ENCODE results near the gene APOB.
"Not testable (repeated sequence)": the region's sequence is repeated elsewhere in the genome, so short reads cannot be mapped to it uniquely, and the experiment has no call there.

Gene APOB

GRCh38 chr2:21030983-21031968 lies 12.6 kb downstream of the APOB start:
- Mint-ChIP-seq H3K27ac (no peak overlapping the region), H3K36me3 (ENCODE audit: low read depth) (no peaks in the 10 kb centered on the region), H3K27me3 (peaks cover 17% of the 10 kb centered on the region), H3K4me1 (ENCODE audit: low read depth) (no peaks in the 10 kb centered on the region), H3K4me3 (no peak overlapping the region), H3K9me3 (no peaks in the 10 kb centered on the region)

- Mint-ChIP-seq H3K27ac (no peak overlapping the region), H3K9me3 (no peaks in the 10 kb centered on the region), H3K4me1 (ENCODE audit: low read depth) (no peaks in the 10 kb centered on the region), H3K4me3 (no peak overlapping the region), H3K27me3 (peaks cover 11% of the 10 kb centered on the region), H3K36me3 (ENCODE audit: low read depth) (no peaks in the 10 kb centered on the region)
These were observed 14.4 kb downstream of the APOB start for GRCh38 chr2:21029519-21029918.

GRCh38 chr2:21028951-21029350 lies 14.9 kb downstream of the APOB start:
- H3K9me3 Mint-ChIP-seq; H3K36me3 Mint-ChIP-seq (ENCODE audit: low read depth); H3K4me1 Mint-ChIP-seq (ENCODE audit: low read depth); H3K27ac Mint-ChIP-seq; H3K4me3 Mint-ChIP-seq: not testable (repeated sequence)
- H3K27me3 Mint-ChIP-seq: peaks cover 11% of the 10 kb centered on the region

- Mint-ChIP-seq H3K9me3 (no peaks in the 10 kb centered on the region), H3K36me3 (ENCODE audit: low read depth) (no peaks in the 10 kb centered on the region), H3K27me3 (peaks cover 11% of the 10 kb centered on the region), H3K4me1 (ENCODE audit: low read depth) (no peaks in the 10 kb centered on the region), H3K4me3 (no peak overlapping the region), H3K27ac (no peak overlapping the region)
These were observed 15.6 kb downstream of the APOB start for GRCh38 chr2:21028021-21028947.

GRCh38 chr2:21026479-21027282 lies 17.2 kb downstream of the APOB start:
- Mint-ChIP-seq H3K36me3 (ENCODE audit: low read depth) (no peaks in the 10 kb centered on the region), H3K27me3 (peaks cover 11% of the 10 kb centered on the region), H3K9me3 (no peaks in the 10 kb centered on the region), H3K4me1 (ENCODE audit: low read depth) (no peaks in the 10 kb centered on the region), H3K27ac (no peak overlapping the region), H3K4me3 (no peak overlapping the region)

- H3K27ac Mint-ChIP-seq: no peak overlapping the region
- peaks cover 11% of the 10 kb centered on the region for H3K27me3 Mint-ChIP-seq
- H3K4me3 Mint-ChIP-seq: no peak overlapping the region
- no peaks in the 10 kb centered on the region for H3K36me3 Mint-ChIP-seq (ENCODE audit: low read depth)
- no peaks in the 10 kb centered on the region for H3K9me3 Mint-ChIP-seq
- no peaks in the 10 kb centered on the region for H3K4me1 Mint-ChIP-seq (ENCODE audit: low read depth)
These were observed 18.0 kb downstream of the APOB start for GRCh38 chr2:21025690-21026478.

GRCh38 chr2:21024722-21025389 lies 19.0 kb downstream of the APOB start:
- Mint-ChIP-seq H3K27me3 (peaks cover 11% of the 10 kb centered on the region), H3K36me3 (ENCODE audit: low read depth) (no peaks in the 10 kb centered on the region), H3K27ac (no peak overlapping the region), H3K4me3 (no peak overlapping the region), H3K9me3 (no peaks in the 10 kb centered on the region), H3K4me1 (ENCODE audit: low read depth) (no peaks in the 10 kb centered on the region)

- H3K36me3 Mint-ChIP-seq (ENCODE audit: low read depth): no peaks in the 10 kb centered on the region
- no peak overlapping the region for H3K27ac Mint-ChIP-seq
These were observed 19.7 kb downstream of the APOB start for GRCh38 chr2:21024198-21024597.

GRCh38 chr2:21023419-21024181 lies 20.3 kb downstream of the APOB start:
- Mint-ChIP-seq H3K4me3 (no peak overlapping the region), H3K9me3 (no peaks in the 10 kb centered on the region), H3K27me3 (peaks cover 5% of the 10 kb centered on the region), H3K4me1 (ENCODE audit: low read depth) (no peaks in the 10 kb centered on the region), H3K36me3 (ENCODE audit: low read depth) (no peaks in the 10 kb centered on the region), H3K27ac (no peak overlapping the region)

More at GRCh38 chr2:21024198-21024597, 19.7 kb downstream of the APOB start:
- H3K27me3 Mint-ChIP-seq: peaks cover 11% of the 10 kb centered on the region
- no peaks in the 10 kb centered on the region for H3K9me3 Mint-ChIP-seq
- H3K4me3 Mint-ChIP-seq: no peak overlapping the region
- H3K4me1 Mint-ChIP-seq (ENCODE audit: low read depth): no peaks in the 10 kb centered on the region

GRCh38 chr2:21022792-21023367 lies 21.0 kb downstream of the APOB start:
- Mint-ChIP-seq H3K36me3 (ENCODE audit: low read depth) (no peaks in the 10 kb centered on the region), H3K27ac (no peak overlapping the region), H3K9me3 (no peaks in the 10 kb centered on the region), H3K27me3 (peaks cover 6% of the 10 kb centered on the region), H3K4me1 (ENCODE audit: low read depth) (no peaks in the 10 kb centered on the region), H3K4me3 (no peak overlapping the region)

- H3K9me3 Mint-ChIP-seq: no peaks in the 10 kb centered on the region
- H3K4me1 Mint-ChIP-seq (ENCODE audit: low read depth): no peaks in the 10 kb centered on the region
- H3K27ac Mint-ChIP-seq: no peak overlapping the region
- H3K27me3 Mint-ChIP-seq: peaks cover 6% of the 10 kb centered on the region
- H3K36me3 Mint-ChIP-seq (ENCODE audit: low read depth): no peaks in the 10 kb centered on the region
- H3K4me3 Mint-ChIP-seq: no peak overlapping the region
These were observed 22.4 kb downstream of the APOB start for GRCh38 chr2:21021430-21021829.

GRCh38 chr2:21020668-21021288 lies 23.1 kb downstream of the APOB start:
- H3K27me3 Mint-ChIP-seq: peaks cover 6% of the 10 kb centered on the region

More at GRCh38 chr2:21020668-21021288, 23.1 kb downstream of the APOB start:
- Mint-ChIP-seq H3K9me3 (no peaks in the 10 kb centered on the region), H3K4me1 (ENCODE audit: low read depth) (no peaks in the 10 kb centered on the region), H3K36me3 (ENCODE audit: low read depth) (no peaks in the 10 kb centered on the region), H3K27ac (no peak overlapping the region), H3K4me3 (no peak overlapping the region)

Data from stimulated activated naive CD8-positive, alpha-beta T cell treated with anti-CD3 and anti-CD28 coated beads, Interleukin-15, Interleukin-2, amounts not matched to agents 100 ng/mL and 50 ng/mL, for 24 hours (primary cell).